Erythroblast (primary cell): ENCODE results near the gene SERTAD4.

ENCODE experiments used
- GATA1 ChIP-seq: IDR thresholded peaks from 2 replicates; pipeline ENCODE4 v1.6.1; 2011; ENCODE audit warnings: low read depth, mild to moderate bottlenecking, control low read depth, low read length, moderate library complexity
- POLR2A ChIP-seq: IDR thresholded peaks from 2 replicates; pipeline ENCODE4 v1.6.1; 2011; ENCODE audit warnings: mild to moderate bottlenecking, low read length

- TF ChIP-seq POLR2A (no peak), GATA1 (no peak)
These were observed 2.4 kb upstream of the SERTAD4 start for GRCh38 chr1:210230149-210230695.
